Common myeloid progenitor, CD34-positive (primary cell): ENCODE results near the gene LHB.

Experiments
- CTCF ChIA-PET: fragments of 350-600 bp; sonication (Branson Sonifier 250); formaldehyde crosslinking; loops from one replicate; lab custom pipeline; 2021; ENCODE audit warnings: antibody characterized with exemption; lab: Charles Lee
- POLR2A ChIA-PET: fragments of 350-600 bp; sonication (Branson Sonifier 250); formaldehyde crosslinking; loops from one replicate; lab custom pipeline; 2021; ENCODE audit warnings: antibody characterized with exemption; lab: Charles Lee
- DNase-seq, 3 donors: peaks; one replicate each; pipeline versions ENCODE4 v3.0.0 to v3.0.0-alpha.2; 2013
- H3K27ac ChIP-seq, 2 experiments: 1 replicate in 1 of 2; 2 replicates in 1 of 2; pipeline ENCODE4 v1.7.0; 2013; ENCODE audit warnings: inconsistent platforms in 2 of 2, low read length in 2 of 2, mild to moderate bottlenecking in 2 of 2, low read depth in 1 of 2, moderate library complexity in 1 of 2; ENCODE audit not compliant: severe bottlenecking in 2 of 2, insufficient read depth in 1 of 2, poor library complexity in 1 of 2
- H3K27me3 ChIP-seq, 5 experiments: replicated peaks in 2 of 5; 1 replicate in 3 of 5; 2 replicates in 2 of 5; pipeline versions ENCODE4 v1.6.1 to v1.7.0; 2013; ENCODE audit warnings: low read length in 4 of 5, mild to moderate bottlenecking in 2 of 5, moderate library complexity in 2 of 5, inconsistent platforms in 1 of 5; ENCODE audit not compliant: insufficient read depth in 5 of 5, control insufficient read depth in 4 of 5
- H3K36me3 ChIP-seq, 4 experiments: 1 replicate in 2 of 4; 2 replicates in 2 of 4; pipeline versions ENCODE4 v1.6.1 to v1.7.0; 2013; ENCODE audit warnings: low read length in 3 of 4, control low read depth in 1 of 4, mild to moderate bottlenecking in 1 of 4; ENCODE audit not compliant: control insufficient read depth in 4 of 4, insufficient read depth in 4 of 4
- H3K4me1 ChIP-seq, 4 experiments: 1 replicate in 3 of 4; 2 replicates in 1 of 4; pipeline versions ENCODE4 v1.6.1 to v1.7.1; 2013; ENCODE audit warnings: low read length in 3 of 4, mild to moderate bottlenecking in 3 of 4, control low read depth in 1 of 4, inconsistent platforms in 1 of 4, moderate library complexity in 1 of 4; ENCODE audit not compliant: control insufficient read depth in 4 of 4, insufficient read depth in 4 of 4; ENCODE audit errors: control extremely low read depth in 1 of 4
- H3K4me3 ChIP-seq, 7 experiments: 1 replicate in 4 of 7; 2 replicates in 3 of 7; pipeline versions ENCODE4 v1.5.1 to v1.7.0; 2013; ENCODE audit warnings: mild to moderate bottlenecking in 7 of 7, low read length in 6 of 7, moderate library complexity in 6 of 7, inconsistent platforms in 2 of 7, low read depth in 2 of 7, control low read depth in 1 of 7; ENCODE audit not compliant: insufficient read depth in 4 of 7, control insufficient read depth in 1 of 7; ENCODE audit errors: extremely low read depth in 1 of 7
- H3K9me3 ChIP-seq, 5 experiments: 1 replicate in 4 of 5; 2 replicates in 1 of 5; pipeline versions ENCODE4 v1.6.1 to v1.7.1; 2013; ENCODE audit warnings: low read length in 4 of 5, mild to moderate bottlenecking in 2 of 5, inconsistent platforms in 1 of 5, low read depth in 1 of 5, moderate library complexity in 1 of 5; ENCODE audit not compliant: control insufficient read depth in 4 of 5, insufficient read depth in 2 of 5; ENCODE audit errors: control extremely low read depth in 1 of 5
- WGBS: methylation state at CpG from one replicate; pipeline ENCODE4 v1.1.5; 2013; ENCODE audit not compliant: insufficient coverage; 5-methylcytosine and 5-hydroxymethylcytosine counted together

Gene LHB

DNA sequence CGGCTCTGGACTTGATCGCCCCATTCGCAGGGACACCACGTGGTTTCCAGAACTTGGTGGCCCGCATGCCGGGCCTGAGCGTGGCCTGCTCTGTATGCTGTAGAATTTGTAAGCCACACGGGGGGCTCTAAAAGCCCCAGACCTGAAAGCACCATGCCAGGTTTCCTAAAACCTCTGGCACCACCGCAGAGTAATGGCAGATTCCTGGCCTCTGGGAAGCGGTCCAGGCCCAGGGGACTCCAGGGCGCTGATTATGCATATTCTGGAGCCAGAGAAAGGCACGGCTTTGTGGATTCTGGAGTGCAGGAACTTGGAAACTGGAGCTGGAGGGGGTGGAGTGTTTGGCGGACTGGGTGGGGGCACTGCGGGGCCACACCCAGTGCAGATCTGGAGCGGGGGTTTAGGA is 48.1 kb downstream of the LHB start:
- POLR2A ChIA-PET, result no interaction called here

DNA sequence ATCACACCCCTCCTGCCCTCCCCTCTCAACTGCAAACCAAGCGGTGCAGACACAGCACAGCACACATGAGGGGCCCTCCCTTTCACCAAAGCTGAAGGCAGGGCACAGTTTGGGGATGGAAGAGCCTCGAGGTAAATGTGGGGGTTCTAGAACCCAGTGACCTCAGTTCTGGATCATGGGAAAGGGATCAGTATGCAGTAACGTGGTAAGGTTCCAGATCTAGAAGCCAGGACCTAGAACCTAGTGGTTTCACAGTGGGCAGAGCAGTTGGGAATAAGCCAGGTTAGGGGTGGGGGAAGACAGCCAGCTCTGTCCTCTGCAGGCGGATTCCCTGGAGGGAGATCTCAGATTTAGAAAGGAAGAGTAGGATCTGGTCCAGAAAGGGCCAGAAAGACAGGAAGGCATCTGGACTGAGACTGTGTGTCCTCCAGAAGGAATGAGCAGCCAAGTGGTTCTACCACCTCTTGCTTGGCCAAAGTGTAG is 48.7 kb downstream of the LHB start:
- ChIA-PET CTCF (interaction anchor here (0.7 to 1.3 kb wide), 6 partner anchors 8 to 180 kb away, joined by 3 to 5 read pairs (median 3); partner anchors contain the start of genes GYS1 and RUVBL2), POLR2A (interaction anchor here (0.6 to 1.3 kb wide), 4 partner anchors 25 to 95 kb away, joined by 3 read pairs; partner anchors contain the start of genes GYS1, NUCB1 and RUVBL2)
- Histone ChIP-seq H3K36me3 (peaks cover 14 to 49% (median 35%) of the 10 kb centered on the region in 4 experiments), H3K9me3 (no peaks in the 10 kb centered on the region), H3K27ac (no peak overlapping the region), H3K27me3 (no peaks in the 10 kb centered on the region), H3K4me3 (no peak overlapping the region), H3K4me1 (peaks cover 13 to 40% (median 36%) of the 10 kb centered on the region in 4 experiments)
- DNase-seq, result peak in 2 of 3 donors; percentile 29 to 40
- WGBS, result 95% methylated on average over 3 of the region's 4 CpGs

More for the DNA sequence above, 48.1 kb downstream of the LHB start:
- no peak overlapping the region for H3K4me3 ChIP-seq
- H3K9me3 ChIP-seq, result no peaks in the 10 kb centered on the region
- no peak overlapping the region for H3K27ac ChIP-seq
- peaks cover 14 to 51% (median 37%) of the 10 kb centered on the region in 4 experiments for H3K36me3 ChIP-seq
- H3K27me3 ChIP-seq, result no peaks in the 10 kb centered on the region
- no peak for DNase-seq
- WGBS, result 98% methylated on average over 15 of the region's 15 CpGs
- H3K4me1 ChIP-seq, result peaks cover 9 to 35% (median 30%) of the 10 kb centered on the region in 4 experiments
- CTCF ChIA-PET, result interaction anchor here (2.3 kb wide), 1 partner anchor 24 kb away, joined by 7 read pairs; the partner anchor contains the start of genes GYS1 and RUVBL2

DNA sequence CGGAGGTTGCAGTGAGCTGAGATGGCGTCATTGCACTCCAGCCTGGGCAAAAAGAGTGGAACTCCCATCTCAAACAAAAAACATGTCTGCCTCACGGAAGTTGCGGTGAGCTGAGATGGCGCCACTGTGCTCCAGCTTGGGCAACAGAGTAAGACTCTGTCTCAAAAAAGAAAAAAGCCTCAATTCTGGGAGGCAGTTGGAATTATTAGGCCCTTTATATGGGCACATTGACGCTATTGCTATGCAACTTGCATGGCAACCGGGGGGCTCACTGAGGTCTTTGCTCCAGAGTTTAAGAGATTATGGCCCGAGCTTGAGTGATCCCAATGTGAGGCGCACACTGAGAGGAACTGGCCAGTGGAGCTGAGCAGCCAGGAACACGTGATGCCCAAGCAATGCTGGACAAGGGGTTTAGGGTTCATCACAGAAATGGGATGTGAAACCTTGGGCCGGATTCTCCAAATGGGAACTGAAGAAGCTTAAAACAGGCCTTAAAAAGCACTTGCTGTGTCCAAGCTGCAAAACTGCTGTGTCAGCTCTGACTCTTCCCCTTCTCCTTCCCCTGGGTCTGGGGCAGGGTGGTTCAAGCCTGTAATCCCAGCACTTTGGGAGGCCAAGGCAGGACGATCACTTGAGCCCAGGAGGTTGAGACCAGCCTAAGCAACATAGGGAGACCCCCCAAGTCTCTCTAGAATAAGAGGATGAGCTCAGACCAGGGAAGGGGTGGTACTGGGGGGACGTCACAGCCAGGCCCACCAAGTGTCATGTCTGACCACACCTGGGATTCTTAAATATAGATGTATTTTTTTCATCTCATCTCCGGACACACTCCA is 49.3 kb downstream of the LHB start:
- POLR2A ChIA-PET, result interaction anchor here (0.6 to 1.3 kb wide), 5 partner anchors 26 to 636 kb away, joined by 3 to 4 read pairs (median 3); partner anchors contain the start of genes GYS1, NUCB1 and RUVBL2
- Histone ChIP-seq H3K4me1 (peaks cover 13 to 45% (median 41%) of the 10 kb centered on the region in 4 experiments), H3K9me3 (no peaks in the 10 kb centered on the region), H3K4me3 (peak overlapping the region in 1 of 7 experiments; percentile 36), H3K27ac (peak overlapping the region in 1 of 2 experiments; percentile 85), H3K36me3 (peaks cover 14 to 43% (median 31%) of the 10 kb centered on the region in 4 experiments), H3K27me3 (no peaks in the 10 kb centered on the region)
- DNase-seq, result peak in 2 of 3 donors; percentile 34 to 44
- CTCF ChIA-PET, result interaction anchor here (0.7 to 1.3 kb wide), 8 partner anchors 9 to 179 kb away, joined by 3 to 5 read pairs (median 3); partner anchors contain the start of genes GYS1 and RUVBL2
- WGBS, result 94% methylated on average over 12 of the region's 14 CpGs

DNA sequence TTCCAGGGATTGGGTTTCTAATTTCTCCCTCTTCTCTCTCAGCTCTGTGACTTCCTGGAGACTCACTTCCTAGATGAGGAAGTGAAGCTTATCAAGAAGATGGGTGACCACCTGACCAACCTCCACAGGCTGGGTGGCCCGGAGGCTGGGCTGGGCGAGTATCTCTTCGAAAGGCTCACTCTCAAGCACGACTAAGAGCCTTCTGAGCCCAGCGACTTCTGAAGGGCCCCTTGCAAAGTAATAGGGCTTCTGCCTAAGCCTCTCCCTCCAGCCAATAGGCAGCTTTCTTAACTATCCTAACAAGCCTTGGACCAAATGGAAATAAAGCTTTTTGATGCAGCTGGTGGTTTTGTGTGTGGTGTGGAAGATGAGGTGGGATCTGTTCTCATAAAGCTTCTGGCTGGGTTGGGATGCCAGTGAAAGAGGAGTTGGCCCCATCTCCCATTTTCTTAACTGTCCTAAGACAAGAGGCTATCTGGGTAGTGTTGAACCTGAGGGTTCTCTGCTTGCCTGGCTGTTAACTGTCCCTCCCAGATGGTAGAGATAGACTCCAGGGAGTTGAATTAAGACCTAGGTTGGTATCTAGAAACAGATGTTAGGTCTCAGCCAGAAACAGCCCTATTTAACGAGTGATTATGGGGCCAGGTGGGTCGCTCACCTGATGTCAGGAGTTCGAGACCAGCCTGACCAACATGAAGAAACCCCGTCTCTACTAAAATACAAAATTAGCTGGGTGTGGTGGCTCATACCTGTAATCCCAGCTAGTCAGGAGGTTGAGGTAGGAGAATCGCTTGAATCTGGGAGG is 50.1 kb downstream of the LHB start:
- H3K9me3 ChIP-seq, result no peaks in the 10 kb centered on the region
- H3K4me1 ChIP-seq, result peaks cover 13 to 53% (median 49%) of the 10 kb centered on the region in 4 experiments
- H3K27me3 ChIP-seq, result no peaks in the 10 kb centered on the region
- peak overlapping the region in 1 of 2 experiments; percentile 85 for H3K27ac ChIP-seq
- peaks cover 14 to 43% (median 31%) of the 10 kb centered on the region in 4 experiments for H3K36me3 ChIP-seq
- ChIA-PET POLR2A (interaction anchor here (0.6 to 1.3 kb wide), 3 partner anchors 27 to 636 kb away, joined by 3 to 4 read pairs (median 3); partner anchors contain the start of genes GYS1 and RUVBL2), CTCF (interaction anchor here (0.7 to 1.7 kb wide), 7 partner anchors 10 to 124 kb away, joined by 3 to 6 read pairs (median 5); no protein-coding TSS in a partner anchor)
- DNase-seq, result no peak
- peak overlapping the region in 6 of 7 experiments; percentile 81 to 96 (median 92) for H3K4me3 ChIP-seq
- WGBS, result 92% methylated on average over 7 of the region's 10 CpGs
